22Rv1 (cell line): ENCODE data around the gene ABLIM2.

ENCODE experiments used
- H3K27ac ChIP-seq: fragments of 450-650 bp; 2 replicates; pipeline ENCODE4 v1.5.1; 2017
- ZFX ChIP-seq: fragments of 450-650 bp; IDR thresholded peaks from 2 replicates; pipeline ENCODE4 v1.6.1; 2017; ENCODE audit warnings: antibody characterized with exemption, borderline replicate concordance
- TF ChIP-seq, protein P1 (sequence below): fragments of 450-650 bp; IDR thresholded peaks from 2 replicates; pipeline ENCODE4 v1.5.1; 2017; ENCODE audit warnings: mild to moderate bottlenecking

Gene ABLIM2

DNA sequence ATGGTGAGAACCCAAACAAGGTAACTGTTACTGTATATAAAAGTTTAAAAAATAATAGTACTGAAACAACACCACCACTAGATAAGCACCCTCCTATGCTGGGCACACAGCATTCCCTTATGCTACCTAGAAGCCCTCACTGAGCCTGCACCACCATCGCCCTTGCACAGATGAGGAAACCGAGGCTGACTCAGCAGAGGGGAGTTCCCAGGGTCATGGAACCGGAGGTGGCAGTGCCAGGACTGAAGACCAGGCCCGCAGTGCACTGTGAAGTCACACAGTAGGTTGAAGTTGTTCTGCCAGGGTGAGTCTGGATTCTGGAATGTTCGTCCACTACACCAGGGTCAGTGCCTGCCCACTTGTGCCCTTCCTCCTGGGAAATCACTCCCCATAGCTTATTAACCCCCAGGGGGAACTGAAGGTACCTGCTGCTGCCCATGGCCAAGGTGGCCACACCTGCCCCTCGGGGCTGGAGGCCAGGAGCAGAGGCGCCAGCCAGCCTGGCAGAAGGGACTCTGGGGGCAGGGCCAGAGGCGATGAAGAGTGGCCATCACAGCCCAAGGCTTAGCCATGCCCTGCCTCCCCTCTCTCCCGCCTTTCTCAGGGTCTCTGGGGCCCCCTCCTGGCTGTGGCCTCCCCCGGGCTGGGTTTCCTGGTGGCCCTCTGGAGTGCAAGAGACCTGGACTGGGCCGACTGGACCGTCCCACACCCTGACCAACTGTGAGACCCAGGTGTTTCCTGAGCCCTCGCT is 15.1 kb upstream of the ABLIM2 start:
- TF ChIP-seq ZFX, result no peak
- TF ChIP-seq, protein P1, sequence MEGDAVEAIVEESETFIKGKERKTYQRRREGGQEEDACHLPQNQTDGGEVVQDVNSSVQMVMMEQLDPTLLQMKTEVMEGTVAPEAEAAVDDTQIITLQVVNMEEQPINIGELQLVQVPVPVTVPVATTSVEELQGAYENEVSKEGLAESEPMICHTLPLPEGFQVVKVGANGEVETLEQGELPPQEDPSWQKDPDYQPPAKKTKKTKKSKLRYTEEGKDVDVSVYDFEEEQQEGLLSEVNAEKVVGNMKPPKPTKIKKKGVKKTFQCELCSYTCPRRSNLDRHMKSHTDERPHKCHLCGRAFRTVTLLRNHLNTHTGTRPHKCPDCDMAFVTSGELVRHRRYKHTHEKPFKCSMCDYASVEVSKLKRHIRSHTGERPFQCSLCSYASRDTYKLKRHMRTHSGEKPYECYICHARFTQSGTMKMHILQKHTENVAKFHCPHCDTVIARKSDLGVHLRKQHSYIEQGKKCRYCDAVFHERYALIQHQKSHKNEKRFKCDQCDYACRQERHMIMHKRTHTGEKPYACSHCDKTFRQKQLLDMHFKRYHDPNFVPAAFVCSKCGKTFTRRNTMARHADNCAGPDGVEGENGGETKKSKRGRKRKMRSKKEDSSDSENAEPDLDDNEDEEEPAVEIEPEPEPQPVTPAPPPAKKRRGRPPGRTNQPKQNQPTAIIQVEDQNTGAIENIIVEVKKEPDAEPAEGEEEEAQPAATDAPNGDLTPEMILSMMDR, result no peak

DNA sequence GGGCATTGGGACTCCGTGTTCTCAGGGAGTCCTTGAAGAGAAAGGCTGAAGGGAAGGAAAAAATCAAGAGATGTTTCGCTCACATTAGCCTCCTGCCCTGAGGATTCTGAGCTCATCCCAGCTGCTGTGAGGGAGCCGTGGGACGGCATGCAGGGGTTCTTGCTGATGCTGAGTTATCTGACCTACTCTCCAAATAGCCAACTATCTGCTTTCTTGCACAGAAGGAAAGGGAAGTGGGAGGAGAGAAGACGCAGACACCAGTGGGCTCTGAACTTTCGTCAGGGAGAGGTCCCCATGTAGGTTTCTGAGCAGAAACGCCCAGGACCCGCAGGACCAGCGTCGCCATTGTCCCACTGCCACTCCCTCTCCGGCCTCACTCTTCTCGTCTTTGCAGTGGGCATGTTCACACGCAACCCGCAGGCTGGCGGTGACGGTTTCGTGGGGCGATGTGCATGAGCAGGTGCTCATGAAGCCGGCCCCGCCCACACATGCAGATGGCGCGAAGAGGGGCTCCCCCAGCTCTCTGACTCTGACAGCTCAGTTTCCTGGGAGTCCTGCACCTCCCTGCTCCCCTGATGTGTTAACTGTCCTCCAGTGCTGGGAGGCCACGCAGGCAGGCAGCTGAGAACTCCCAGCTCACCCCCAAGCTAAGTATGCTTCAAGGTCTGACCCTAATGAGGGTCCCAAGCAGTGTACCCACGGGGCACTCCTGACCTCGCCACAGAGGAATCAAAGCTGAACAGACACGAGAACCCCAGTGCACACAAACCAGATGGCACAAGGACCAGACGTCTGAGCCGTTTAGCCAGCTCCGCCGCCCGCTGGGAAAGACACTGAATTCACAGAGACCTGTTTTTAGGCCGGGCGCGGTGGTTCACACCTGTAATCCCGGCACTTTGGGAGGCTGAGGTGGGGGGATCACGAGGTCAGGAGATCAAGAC is 13.6 kb upstream of the ABLIM2 start:
- H3K27ac ChIP-seq, result no peak overlapping the region
- TF ChIP-seq, protein P1, result no peak
- TF ChIP-seq ZFX, result no peak

More for the DNA sequence above, 15.1 kb upstream of the ABLIM2 start:
- H3K27ac ChIP-seq, result no peak overlapping the region

DNA sequence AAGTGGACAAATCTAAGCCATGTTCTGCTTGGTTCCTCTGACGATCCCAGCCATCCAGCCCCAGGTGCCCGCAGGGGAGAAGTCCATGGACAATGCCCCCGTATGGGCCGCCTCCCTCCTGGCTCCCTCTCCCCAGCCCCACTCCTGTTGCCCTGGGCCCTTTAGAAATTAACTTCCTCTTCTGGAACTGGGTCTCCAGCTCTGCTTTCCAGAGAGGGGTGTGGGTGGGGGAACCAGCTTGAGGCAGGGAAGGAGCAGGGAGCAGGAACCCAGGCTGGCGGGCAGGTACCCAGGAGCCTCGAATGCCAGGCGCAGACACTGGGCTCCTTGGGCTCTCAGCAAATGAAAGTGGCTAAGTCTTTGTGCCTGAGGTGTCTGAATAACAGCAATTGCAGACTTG is 12.7 kb upstream of the ABLIM2 start:
- TF ChIP-seq, protein P1, result no peak
- TF ChIP-seq ZFX, result no peak
- no peak overlapping the region for H3K27ac ChIP-seq

DNA sequence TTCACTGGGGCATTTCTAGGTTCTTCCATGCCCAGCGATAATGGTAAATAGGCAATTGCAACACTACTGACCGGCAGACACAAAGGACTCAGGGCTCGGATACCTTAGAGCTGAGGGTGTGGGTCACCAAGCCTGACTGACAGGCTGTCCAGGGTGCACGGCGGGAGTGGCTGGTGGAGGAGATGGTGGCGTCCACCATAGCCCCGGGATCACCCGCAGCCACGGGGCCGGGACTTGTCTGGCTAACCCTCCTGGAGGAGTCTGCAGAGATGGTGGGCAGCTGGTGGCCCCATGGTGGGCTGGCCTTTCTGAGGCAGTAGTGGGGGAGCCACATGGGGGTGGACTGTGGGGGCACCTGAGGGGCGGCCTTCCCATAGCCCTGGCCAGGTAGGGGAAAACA is 11.7 kb upstream of the ABLIM2 start:
- TF ChIP-seq, protein P1, result no peak
- TF ChIP-seq ZFX, result no peak
- H3K27ac ChIP-seq, result no peak overlapping the region

DNA sequence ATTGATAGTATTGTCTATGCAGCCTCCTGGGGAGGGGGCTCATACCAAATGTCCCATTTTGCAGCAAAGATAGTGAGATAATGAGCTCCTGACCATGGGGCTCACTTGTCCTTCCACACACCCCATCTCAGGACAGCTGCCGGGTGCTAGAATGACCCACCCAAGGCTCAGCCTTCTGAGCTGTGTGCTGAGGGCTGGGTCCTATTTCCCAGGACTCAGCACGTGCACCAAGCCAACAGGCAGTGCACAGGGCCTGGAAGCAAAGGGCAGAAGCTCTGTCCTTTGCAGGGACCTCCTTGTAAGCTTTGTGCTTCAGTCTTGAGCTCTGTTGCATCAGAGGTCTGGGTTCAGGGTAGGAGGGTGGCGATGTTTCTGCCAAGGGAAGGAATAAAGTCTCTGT is 11.2 kb upstream of the ABLIM2 start:
- H3K27ac ChIP-seq, result no peak overlapping the region
- no peak for TF ChIP-seq ZFX
- TF ChIP-seq, protein P1, result no peak

DNA sequence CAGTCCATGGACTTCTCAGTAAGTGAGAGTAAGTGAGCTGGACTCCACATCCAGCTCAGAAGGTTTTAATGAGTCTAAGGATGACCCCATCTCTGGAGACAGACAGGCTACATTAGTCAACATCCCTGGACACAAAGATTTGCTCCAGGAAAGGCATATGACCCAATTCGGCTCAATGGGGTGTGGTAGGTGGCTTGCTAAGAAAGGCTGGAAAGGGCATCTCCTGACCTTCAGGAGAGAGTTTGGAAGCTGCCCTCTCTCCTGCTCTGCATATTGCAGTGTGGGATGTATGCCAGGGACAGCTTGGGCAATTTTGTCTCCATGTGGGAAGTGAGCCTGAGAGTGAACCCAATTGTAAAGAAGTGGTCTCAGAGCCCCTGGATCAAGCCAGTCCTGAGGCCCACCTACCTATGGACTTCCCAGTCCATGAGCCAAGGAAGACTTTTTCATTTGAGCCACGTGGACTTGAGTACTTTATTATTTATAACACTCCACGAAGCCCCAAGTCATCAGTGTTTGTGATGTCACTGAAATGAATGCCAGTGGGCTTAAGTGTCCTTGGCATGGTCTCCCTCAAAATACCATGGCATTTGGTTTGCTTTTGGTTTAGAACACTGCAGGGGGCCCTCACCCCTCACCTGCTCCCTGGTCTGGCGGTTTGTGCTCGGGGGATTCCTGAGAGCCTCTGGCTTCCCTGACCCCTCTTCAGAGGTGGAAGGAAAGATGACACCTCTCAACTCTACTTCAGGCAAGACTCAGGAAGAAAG is 10.4 kb upstream of the ABLIM2 start:
- no peak overlapping the region for H3K27ac ChIP-seq
- TF ChIP-seq, protein P1, result no peak
- TF ChIP-seq ZFX, result no peak
